Measurements from ENCODE around the gene MTPN. TPM values are rescaled to one million over a fixed set of nuclear protein-coding genes. Genes with fewer than 3 reads are reported as not detected.

The MTPN gene
- total RNA-seq, 4 donors from 2014 or later = 48.5 to 94.2 (median 58.7) TPM

DNA sequence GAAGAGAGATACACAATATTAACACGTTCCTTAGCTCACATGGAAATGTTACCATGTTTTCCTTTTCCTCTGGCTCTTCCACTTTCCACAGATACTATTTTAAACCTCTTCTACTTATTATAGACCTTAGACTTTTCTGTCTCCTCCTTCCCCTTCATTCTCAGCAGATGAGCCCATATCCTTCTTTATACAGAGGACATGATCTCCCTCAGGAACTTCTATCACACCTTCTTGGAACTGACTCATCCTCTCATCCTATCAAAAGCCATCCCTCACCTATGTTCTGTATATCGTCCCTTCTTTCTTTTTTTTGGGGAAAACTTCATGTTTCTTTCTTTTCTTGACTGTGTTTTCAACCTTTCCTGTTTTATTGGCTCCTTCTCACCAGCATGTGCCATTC, 20.8 kb downstream of the MTPN start:
- Histone ChIP-seq H3K9me3 (no peaks in the 10 kb centered on the region), H3K36me3 (peaks cover 0 to under 1% of the 10 kb centered on the region in 2 donors), H3K27me3 (no peaks in the 10 kb centered on the region), H3K4me1 (peaks cover 20 to 37% of the 10 kb centered on the region in 2 donors), H3K27ac (peak overlapping the region in 3 of 4 donors; percentile 5 to 26 (median 10)), H3K4me3 (no peak overlapping the region)
- ATAC-seq (no peak), DNase-seq (no peak)
- intact Hi-C loops (cut with DNase I; ENCODE audit: low total_unique reads) = no loop called here
- in situ Hi-C loops (cut with MboI; ENCODE audit: low sequenced_read_pairs in 4 of 4) = no loop called here
- TF ChIP-seq, protein P1, sequence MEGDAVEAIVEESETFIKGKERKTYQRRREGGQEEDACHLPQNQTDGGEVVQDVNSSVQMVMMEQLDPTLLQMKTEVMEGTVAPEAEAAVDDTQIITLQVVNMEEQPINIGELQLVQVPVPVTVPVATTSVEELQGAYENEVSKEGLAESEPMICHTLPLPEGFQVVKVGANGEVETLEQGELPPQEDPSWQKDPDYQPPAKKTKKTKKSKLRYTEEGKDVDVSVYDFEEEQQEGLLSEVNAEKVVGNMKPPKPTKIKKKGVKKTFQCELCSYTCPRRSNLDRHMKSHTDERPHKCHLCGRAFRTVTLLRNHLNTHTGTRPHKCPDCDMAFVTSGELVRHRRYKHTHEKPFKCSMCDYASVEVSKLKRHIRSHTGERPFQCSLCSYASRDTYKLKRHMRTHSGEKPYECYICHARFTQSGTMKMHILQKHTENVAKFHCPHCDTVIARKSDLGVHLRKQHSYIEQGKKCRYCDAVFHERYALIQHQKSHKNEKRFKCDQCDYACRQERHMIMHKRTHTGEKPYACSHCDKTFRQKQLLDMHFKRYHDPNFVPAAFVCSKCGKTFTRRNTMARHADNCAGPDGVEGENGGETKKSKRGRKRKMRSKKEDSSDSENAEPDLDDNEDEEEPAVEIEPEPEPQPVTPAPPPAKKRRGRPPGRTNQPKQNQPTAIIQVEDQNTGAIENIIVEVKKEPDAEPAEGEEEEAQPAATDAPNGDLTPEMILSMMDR (IDR thresholded peaks at IDR 0.05 in 4 of 5, conservative IDR thresholded peaks at IDR 0.05 in 1 of 5) = no peak
- TF ChIP-seq POLR2A (IDR thresholded peaks at IDR 0.05) = no peak

- H3K36me3 ChIP-seq = peaks cover 0 to 20% of the 10 kb centered on the region in 2 donors
- no peaks in the 10 kb centered on the region for H3K27me3 ChIP-seq
- TF ChIP-seq, protein P1 (IDR thresholded peaks at IDR 0.05 in 4 of 5, conservative IDR thresholded peaks at IDR 0.05 in 1 of 5) = no peak
- TF ChIP-seq POLR2A (IDR thresholded peaks at IDR 0.05) = no peak
- ATAC-seq (peak; percentile 69 to 89), DNase-seq (no peak)
- no peak overlapping the region for H3K4me3 ChIP-seq
- intact Hi-C loops (cut with DNase I; ENCODE audit: low total_unique reads) = no loop called here
- peaks cover 19 to 43% of the 10 kb centered on the region in 2 donors for H3K4me1 ChIP-seq
- in situ Hi-C loops (cut with MboI; ENCODE audit: low sequenced_read_pairs in 4 of 4) = no loop called here
- H3K9me3 ChIP-seq = no peaks in the 10 kb centered on the region
- peak overlapping the region; percentile 12 to 48 (median 37) for H3K27ac ChIP-seq
Measured at GRCh38 chr7:135950972-135951371, 26.2 kb downstream of the MTPN start.

- intact Hi-C loops (cut with DNase I; ENCODE audit: low total_unique reads) (no loop called here), in situ Hi-C loops (cut with MboI; ENCODE audit: low sequenced_read_pairs in 4 of 4) (no loop called here)
- DNase-seq (no peak), ATAC-seq (no peak)
- Histone ChIP-seq H3K9me3 (no peaks in the 10 kb centered on the region), H3K4me1 (peaks cover 22 to 46% of the 10 kb centered on the region in 2 donors), H3K27ac (peak overlapping the region in 3 of 4 donors; percentile 27 to 48 (median 47)), H3K36me3 (peaks cover 0 to 20% of the 10 kb centered on the region in 2 donors), H3K4me3 (no peak overlapping the region), H3K27me3 (no peaks in the 10 kb centered on the region)
- no peak for TF ChIP-seq POLR2A (IDR thresholded peaks at IDR 0.05)
- TF ChIP-seq, protein P1 (IDR thresholded peaks at IDR 0.05 in 4 of 5, conservative IDR thresholded peaks at IDR 0.05 in 1 of 5) = no peak
Measured at GRCh38 chr7:135950429-135950828, 26.7 kb downstream of the MTPN start.

DNA sequence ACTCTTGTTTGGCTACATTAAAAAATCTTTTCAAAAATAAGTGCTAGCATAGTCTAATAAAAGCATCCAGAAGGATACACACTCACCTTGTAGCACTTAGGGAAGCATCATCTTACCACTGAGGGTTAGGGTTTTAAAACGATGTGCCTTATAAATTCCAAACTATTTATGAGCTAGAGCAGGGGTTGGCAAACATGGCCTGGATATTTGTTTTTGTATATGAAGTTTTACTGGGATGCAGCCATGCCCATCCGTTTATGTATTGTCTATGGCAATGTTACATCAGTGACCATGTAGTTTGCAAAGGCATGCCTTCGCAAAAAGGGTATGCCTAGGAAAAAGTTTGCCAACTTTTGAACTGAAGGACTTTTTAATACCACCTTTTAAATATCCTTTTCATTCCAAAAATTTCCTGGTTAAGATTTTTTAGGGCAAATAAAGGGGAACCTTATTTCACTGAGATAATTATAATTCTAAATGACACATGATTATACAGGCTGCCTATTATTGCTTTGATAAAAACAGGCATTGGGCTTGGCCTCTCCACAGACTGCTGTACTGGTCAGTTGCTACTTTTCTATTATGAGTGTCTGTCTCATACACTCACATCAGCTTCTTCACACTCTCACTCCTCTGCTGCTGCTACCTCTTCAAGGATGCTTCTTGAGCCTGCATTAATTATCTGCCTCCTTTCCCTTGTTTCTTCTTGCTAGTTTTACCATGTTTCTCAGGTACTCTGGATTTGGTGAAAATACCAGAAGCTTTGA, 30.7 kb downstream of the MTPN start:
- no peak for DNase-seq
- Histone ChIP-seq H3K4me3 (no peak overlapping the region), H3K9me3 (no peaks in the 10 kb centered on the region), H3K4me1 (peaks cover 47 to 54% of the 10 kb centered on the region in 2 donors), H3K27me3 (no peaks in the 10 kb centered on the region), H3K27ac (no peak overlapping the region), H3K36me3 (peaks cover 0 to 20% of the 10 kb centered on the region in 2 donors)
- ATAC-seq = no peak
- intact Hi-C loops (cut with DNase I; ENCODE audit: low total_unique reads) = no loop called here
- in situ Hi-C loops (cut with MboI; ENCODE audit: low sequenced_read_pairs in 4 of 4) = no loop called here
- TF ChIP-seq, protein P1 (IDR thresholded peaks at IDR 0.05 in 4 of 5, conservative IDR thresholded peaks at IDR 0.05 in 1 of 5) = no peak

Data from gastrocnemius medialis (tissue), 4 donors.